HL-60 (cell line): ENCODE data around the gene TBATA.

Source experiments
- DNase-seq, 2 experiments: peaks; one replicate each; pipeline ENCODE4 v3.0.0-alpha.2; 2010 to 2020; ENCODE audit warnings: low read depth in 1 of 2, low spot score in 1 of 2
- H3K27ac ChIP-seq: fragments of 250-450 bp; sonication (Bioruptor Pico); replicated peaks from 2 replicates; pipeline ENCODE4 v1.5.1; 2020; ENCODE audit warnings: mild to moderate bottlenecking, moderate library complexity
- H3K27me3 ChIP-seq: fragments of 250-450 bp; sonication (Bioruptor Pico); 2 replicates; pipeline ENCODE4 v1.5.1; 2021; ENCODE audit warnings: mild to moderate bottlenecking, moderate library complexity; ENCODE audit not compliant: insufficient read depth, poor library complexity, severe bottlenecking
- H3K4me3 ChIP-seq: replicated peaks from 2 replicates; pipeline ENCODE4 v1.5.1; 2011; ENCODE audit warnings: mild to moderate bottlenecking, control low read depth, low read length; ENCODE audit not compliant: insufficient read depth
- GABPA ChIP-seq: IDR thresholded peaks from 2 replicates; pipeline ENCODE4 v1.6.1; 2012; ENCODE audit warnings: low read depth
- POLR2AphosphoS5 ChIP-seq: IDR thresholded peaks from 2 replicates; pipeline ENCODE4 v1.6.1; 2012; ENCODE audit warnings: low read depth
- SPI1 ChIP-seq: IDR thresholded peaks from 2 replicates; pipeline ENCODE4 v1.6.1; 2012; ENCODE audit warnings: low read depth, mild to moderate bottlenecking, borderline replicate concordance
- TF ChIP-seq, protein P1 (sequence below): IDR thresholded peaks from one replicate; pipeline ENCODE4 v1.5.1; 2011; ENCODE audit warnings: low read length, control low read depth, inconsistent platforms; ENCODE audit not compliant: insufficient read depth
- TF ChIP-seq, protein P2 (sequence below): IDR thresholded peaks from 2 replicates; pipeline ENCODE4 v1.6.1; 2012; ENCODE audit warnings: low read depth; ENCODE audit not compliant: insufficient replicate concordance

The TBATA gene

GRCh38 chr10:70774810-70775678, 10.1 kb downstream of the TBATA start:
- TF ChIP-seq, protein P1, sequence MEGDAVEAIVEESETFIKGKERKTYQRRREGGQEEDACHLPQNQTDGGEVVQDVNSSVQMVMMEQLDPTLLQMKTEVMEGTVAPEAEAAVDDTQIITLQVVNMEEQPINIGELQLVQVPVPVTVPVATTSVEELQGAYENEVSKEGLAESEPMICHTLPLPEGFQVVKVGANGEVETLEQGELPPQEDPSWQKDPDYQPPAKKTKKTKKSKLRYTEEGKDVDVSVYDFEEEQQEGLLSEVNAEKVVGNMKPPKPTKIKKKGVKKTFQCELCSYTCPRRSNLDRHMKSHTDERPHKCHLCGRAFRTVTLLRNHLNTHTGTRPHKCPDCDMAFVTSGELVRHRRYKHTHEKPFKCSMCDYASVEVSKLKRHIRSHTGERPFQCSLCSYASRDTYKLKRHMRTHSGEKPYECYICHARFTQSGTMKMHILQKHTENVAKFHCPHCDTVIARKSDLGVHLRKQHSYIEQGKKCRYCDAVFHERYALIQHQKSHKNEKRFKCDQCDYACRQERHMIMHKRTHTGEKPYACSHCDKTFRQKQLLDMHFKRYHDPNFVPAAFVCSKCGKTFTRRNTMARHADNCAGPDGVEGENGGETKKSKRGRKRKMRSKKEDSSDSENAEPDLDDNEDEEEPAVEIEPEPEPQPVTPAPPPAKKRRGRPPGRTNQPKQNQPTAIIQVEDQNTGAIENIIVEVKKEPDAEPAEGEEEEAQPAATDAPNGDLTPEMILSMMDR = no peak
- TF ChIP-seq POLR2AphosphoS5 (no peak), SPI1 (no peak), GABPA (no peak)
- TF ChIP-seq, protein P2, sequence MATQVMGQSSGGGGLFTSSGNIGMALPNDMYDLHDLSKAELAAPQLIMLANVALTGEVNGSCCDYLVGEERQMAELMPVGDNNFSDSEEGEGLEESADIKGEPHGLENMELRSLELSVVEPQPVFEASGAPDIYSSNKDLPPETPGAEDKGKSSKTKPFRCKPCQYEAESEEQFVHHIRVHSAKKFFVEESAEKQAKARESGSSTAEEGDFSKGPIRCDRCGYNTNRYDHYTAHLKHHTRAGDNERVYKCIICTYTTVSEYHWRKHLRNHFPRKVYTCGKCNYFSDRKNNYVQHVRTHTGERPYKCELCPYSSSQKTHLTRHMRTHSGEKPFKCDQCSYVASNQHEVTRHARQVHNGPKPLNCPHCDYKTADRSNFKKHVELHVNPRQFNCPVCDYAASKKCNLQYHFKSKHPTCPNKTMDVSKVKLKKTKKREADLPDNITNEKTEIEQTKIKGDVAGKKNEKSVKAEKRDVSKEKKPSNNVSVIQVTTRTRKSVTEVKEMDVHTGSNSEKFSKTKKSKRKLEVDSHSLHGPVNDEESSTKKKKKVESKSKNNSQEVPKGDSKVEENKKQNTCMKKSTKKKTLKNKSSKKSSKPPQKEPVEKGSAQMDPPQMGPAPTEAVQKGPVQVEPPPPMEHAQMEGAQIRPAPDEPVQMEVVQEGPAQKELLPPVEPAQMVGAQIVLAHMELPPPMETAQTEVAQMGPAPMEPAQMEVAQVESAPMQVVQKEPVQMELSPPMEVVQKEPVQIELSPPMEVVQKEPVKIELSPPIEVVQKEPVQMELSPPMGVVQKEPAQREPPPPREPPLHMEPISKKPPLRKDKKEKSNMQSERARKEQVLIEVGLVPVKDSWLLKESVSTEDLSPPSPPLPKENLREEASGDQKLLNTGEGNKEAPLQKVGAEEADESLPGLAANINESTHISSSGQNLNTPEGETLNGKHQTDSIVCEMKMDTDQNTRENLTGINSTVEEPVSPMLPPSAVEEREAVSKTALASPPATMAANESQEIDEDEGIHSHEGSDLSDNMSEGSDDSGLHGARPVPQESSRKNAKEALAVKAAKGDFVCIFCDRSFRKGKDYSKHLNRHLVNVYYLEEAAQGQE = no peak
- DNase-seq = no peak
- Histone ChIP-seq H3K27me3 (no peaks in the 10 kb centered on the region), H3K27ac (no peak overlapping the region), H3K4me3 (no peak overlapping the region)

DNA sequence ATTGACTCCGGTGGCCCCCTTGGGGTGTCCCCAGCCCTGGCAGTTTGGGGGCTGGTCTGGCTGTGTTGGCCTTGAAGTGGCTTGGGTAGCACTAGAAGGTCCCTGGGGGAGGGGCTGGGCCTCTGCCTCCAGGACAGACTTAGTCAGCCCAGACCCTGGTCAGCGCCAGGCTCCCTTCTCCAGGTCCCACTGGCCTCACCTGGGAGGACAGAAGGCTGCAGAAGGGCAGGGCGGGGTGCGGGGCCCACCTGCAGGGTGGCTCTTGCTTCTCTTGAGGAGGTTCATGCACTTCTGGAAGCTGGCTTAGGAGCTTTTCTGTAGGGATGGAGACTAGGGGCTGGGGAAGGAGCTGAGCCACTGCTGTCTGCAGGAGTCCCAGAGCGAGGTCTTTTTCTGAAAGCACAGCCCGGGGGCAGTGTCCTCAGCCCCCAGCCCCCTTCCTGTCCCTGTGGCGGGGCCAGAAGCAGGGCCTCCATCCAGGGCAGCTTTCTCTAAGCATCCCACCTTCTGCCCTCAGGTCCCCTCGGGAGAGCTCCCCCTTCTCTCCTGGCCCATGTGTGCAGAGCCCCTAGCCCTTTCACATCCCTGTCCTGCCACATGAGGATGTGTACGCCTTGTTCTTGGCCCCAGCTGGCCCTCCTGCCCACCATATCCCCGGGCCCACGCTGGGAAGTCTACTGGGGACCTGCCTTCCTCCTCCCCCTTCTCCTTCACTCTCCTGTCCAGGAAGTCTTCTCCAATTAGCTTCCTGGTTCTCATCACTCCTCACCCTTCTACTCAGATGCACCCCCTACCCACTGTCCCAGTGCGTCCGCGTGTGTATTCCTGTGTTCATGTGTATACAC, 11.0 kb downstream of the TBATA start:
- TF ChIP-seq, protein P2 = no peak
- TF ChIP-seq GABPA (no peak), POLR2AphosphoS5 (no peak), SPI1 (no peak)
- TF ChIP-seq, protein P1 = no peak
- no peak overlapping the region for H3K4me3 ChIP-seq
- no peaks in the 10 kb centered on the region for H3K27me3 ChIP-seq
- no peak overlapping the region for H3K27ac ChIP-seq
- no peak for DNase-seq

- TF ChIP-seq, protein P2 = no peak
- TF ChIP-seq GABPA (no peak), POLR2AphosphoS5 (no peak), SPI1 (no peak)
- TF ChIP-seq, protein P1 = no peak
- Histone ChIP-seq H3K27me3 (no peaks in the 10 kb centered on the region), H3K27ac (no peak overlapping the region), H3K4me3 (no peak overlapping the region)
- no peak for DNase-seq
Observed at GRCh38 chr10:70773461-70773860, 11.7 kb downstream of the TBATA start.
